GM12891 (cell line): Measurements from ENCODE around the gene EIPR1.

Source experiments
- PAX5 ChIP-seq: IDR thresholded peaks from 2 replicates; pipeline ENCODE4 v1.6.1; 2011; ENCODE audit warnings: low read length, moderate library complexity, mild to moderate bottlenecking; ENCODE audit not compliant: insufficient read depth, severe bottlenecking
- POLR2A ChIP-seq: IDR thresholded peaks from 2 replicates; pipeline ENCODE4 v1.6.1; 2011; ENCODE audit warnings: low read depth, low read length, control low read depth
- POLR2AphosphoS5 ChIP-seq: IDR thresholded peaks from 2 replicates; pipeline ENCODE4 v1.6.1; 2011; ENCODE audit warnings: low read depth, low read length, control low read depth
- POU2F2 ChIP-seq: IDR thresholded peaks from 2 replicates; pipeline ENCODE4 v1.6.1; 2011; ENCODE audit warnings: low read depth, mild to moderate bottlenecking, control low read depth, low read length, moderate library complexity
- SPI1 ChIP-seq: IDR thresholded peaks from 2 replicates; pipeline ENCODE4 v1.6.1; 2011; ENCODE audit warnings: low read depth, low read length, control low read depth
- TAF1 ChIP-seq: IDR thresholded peaks from 2 replicates; pipeline ENCODE4 v1.6.1; 2011; ENCODE audit warnings: low read depth, low read length, control low read depth

DNA sequence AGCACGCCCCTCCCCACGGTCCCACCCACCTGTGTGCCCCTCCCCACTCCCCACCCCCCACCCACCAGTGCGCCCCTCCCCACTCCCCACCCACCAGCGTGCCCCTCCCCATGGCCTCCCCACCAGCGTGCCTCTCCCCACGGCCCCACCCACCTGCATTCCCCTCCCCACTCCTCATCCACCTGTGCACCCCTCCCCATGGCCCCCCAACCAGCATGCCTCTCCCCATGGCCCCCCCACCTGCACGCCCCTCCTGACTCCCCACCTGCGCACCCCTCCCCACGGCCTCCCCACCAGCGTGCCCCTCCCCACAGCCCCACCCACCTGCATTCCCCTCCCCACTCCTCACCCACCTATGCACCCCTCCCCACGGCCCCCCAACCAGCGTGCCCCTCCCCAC, 190.2 kb downstream of the EIPR1 start:
- TF ChIP-seq TAF1 (no peak), POLR2A (no peak), POLR2AphosphoS5 (no peak), SPI1 (no peak), POU2F2 (no peak), PAX5 (no peak)
